Common myeloid progenitor, CD34-positive (primary cell): ENCODE measurements around the gene ZDHHC15. TPM values are rescaled to one million over a fixed set of nuclear protein-coding genes. Genes with fewer than 3 reads are reported as not detected.
A peak's percentile ranks its signal among the peaks of the same experiment; 100 is the strongest.
"Not testable (repeated sequence)": the region's sequence is repeated elsewhere in the genome, so short reads cannot be mapped to it uniquely, and the experiment has no call there.

ENCODE experiments used
- CTCF ChIA-PET: fragments of 350-600 bp; sonication (Branson Sonifier 250); formaldehyde crosslinking; loops from one replicate; lab custom pipeline; 2021; ENCODE audit warnings: antibody characterized with exemption; lab: Charles Lee
- POLR2A ChIA-PET: fragments of 350-600 bp; sonication (Branson Sonifier 250); formaldehyde crosslinking; loops from one replicate; lab custom pipeline; 2021; ENCODE audit warnings: antibody characterized with exemption; lab: Charles Lee
- DNase-seq, 3 donors: peaks; one replicate each; pipeline versions ENCODE4 v3.0.0 to v3.0.0-alpha.2; 2013
- H3K27ac ChIP-seq, 2 experiments: 1 replicate in 1 of 2; 2 replicates in 1 of 2; pipeline ENCODE4 v1.7.0; 2013; ENCODE audit warnings: inconsistent platforms in 2 of 2, low read length in 2 of 2, mild to moderate bottlenecking in 2 of 2, low read depth in 1 of 2, moderate library complexity in 1 of 2; ENCODE audit not compliant: severe bottlenecking in 2 of 2, insufficient read depth in 1 of 2, poor library complexity in 1 of 2
- H3K27me3 ChIP-seq, 5 experiments: replicated peaks in 2 of 5; 1 replicate in 3 of 5; 2 replicates in 2 of 5; pipeline versions ENCODE4 v1.6.1 to v1.7.0; 2013; ENCODE audit warnings: low read length in 4 of 5, mild to moderate bottlenecking in 2 of 5, moderate library complexity in 2 of 5, inconsistent platforms in 1 of 5; ENCODE audit not compliant: insufficient read depth in 5 of 5, control insufficient read depth in 4 of 5
- H3K36me3 ChIP-seq, 4 experiments: 1 replicate in 2 of 4; 2 replicates in 2 of 4; pipeline versions ENCODE4 v1.6.1 to v1.7.0; 2013; ENCODE audit warnings: low read length in 3 of 4, control low read depth in 1 of 4, mild to moderate bottlenecking in 1 of 4; ENCODE audit not compliant: control insufficient read depth in 4 of 4, insufficient read depth in 4 of 4
- H3K4me1 ChIP-seq, 4 experiments: 1 replicate in 3 of 4; 2 replicates in 1 of 4; pipeline versions ENCODE4 v1.6.1 to v1.7.1; 2013; ENCODE audit warnings: low read length in 3 of 4, mild to moderate bottlenecking in 3 of 4, control low read depth in 1 of 4, inconsistent platforms in 1 of 4, moderate library complexity in 1 of 4; ENCODE audit not compliant: control insufficient read depth in 4 of 4, insufficient read depth in 4 of 4; ENCODE audit errors: control extremely low read depth in 1 of 4
- H3K4me3 ChIP-seq, 7 experiments: 1 replicate in 4 of 7; 2 replicates in 3 of 7; pipeline versions ENCODE4 v1.5.1 to v1.7.0; 2013; ENCODE audit warnings: mild to moderate bottlenecking in 7 of 7, low read length in 6 of 7, moderate library complexity in 6 of 7, inconsistent platforms in 2 of 7, low read depth in 2 of 7, control low read depth in 1 of 7; ENCODE audit not compliant: insufficient read depth in 4 of 7, control insufficient read depth in 1 of 7; ENCODE audit errors: extremely low read depth in 1 of 7
- H3K9me3 ChIP-seq, 5 experiments: 1 replicate in 4 of 5; 2 replicates in 1 of 5; pipeline versions ENCODE4 v1.6.1 to v1.7.1; 2013; ENCODE audit warnings: low read length in 4 of 5, mild to moderate bottlenecking in 2 of 5, inconsistent platforms in 1 of 5, low read depth in 1 of 5, moderate library complexity in 1 of 5; ENCODE audit not compliant: control insufficient read depth in 4 of 5, insufficient read depth in 2 of 5; ENCODE audit errors: control extremely low read depth in 1 of 5
- WGBS: methylation state at CpG from one replicate; pipeline ENCODE4 v1.1.5; 2013; ENCODE audit not compliant: insufficient coverage; 5-methylcytosine and 5-hydroxymethylcytosine counted together
- polyA plus RNA-seq: library from polyadenylated mRNA; unstranded; fragments of 120-200 nt; gene quantifications from one replicate; pipeline ENCODE4 v1.2.1, GENCODE V29; 2013

ZDHHC15 gene
- polyA plus RNA-seq: 3.9 TPM

GRCh38 chrX:75522565-75523431, at the start of gene ZDHHC15:
Gene ZDHHC15 (minus strand): TSS chrX:75523037. CDS start chrX:75523024, 13 bp downstream.
- 30% methylated on average over 43 of the region's 45 CpGs for whole genome bisulfite sequencing
- H3K9me3 ChIP-seq: no peaks in the 10 kb centered on the region
- DNase-seq: peak; percentile 88 to 96 (median 93)
- H3K36me3 ChIP-seq: no peaks in the 10 kb centered on the region
- H3K4me3 ChIP-seq: peak within 1 kb of the TSS; percentile 53 to 87 (median 65)
- peaks cover 0 to 20% (median 3%) of the 10 kb centered on the region in 4 experiments for H3K4me1 ChIP-seq
- ChIA-PET CTCF (no interaction called here), POLR2A (no interaction called here)
- peak within 1 kb of the TSS; percentile 27 to 72 for H3K27ac ChIP-seq
- H3K27me3 ChIP-seq: no peaks in the 10 kb centered on the region

- CTCF ChIA-PET, H3K27ac ChIP-seq, H3K36me3 ChIP-seq, H3K9me3 ChIP-seq, H3K4me1 ChIP-seq, POLR2A ChIA-PET, H3K4me3 ChIP-seq, H3K27me3 ChIP-seq, DNase-seq: not testable (repeated sequence)
- 95% methylated on average over 7 of the region's 18 CpGs for WGBS
Observed at GRCh38 chrX:75560544-75560943, 37.7 kb upstream of the ZDHHC15 start.

GRCh38 chrX:75547783-75548182, 24.9 kb upstream of the ZDHHC15 start:
- H3K4me1 ChIP-seq: peaks cover 0 to 41% (median 21%) of the 10 kb centered on the region in 4 experiments
- no peaks in the 10 kb centered on the region for H3K27me3 ChIP-seq
- ChIA-PET POLR2A (no interaction called here), CTCF (interaction anchor here (1.5 kb wide), 1 partner anchor 21 kb away, joined by 3 read pairs; no protein-coding TSS in a partner anchor)
- no peaks in the 10 kb centered on the region for H3K9me3 ChIP-seq
- no peaks in the 10 kb centered on the region for H3K36me3 ChIP-seq
- peak; percentile 66 to 93 (median 92) for DNase-seq
- peak overlapping the region in 2 of 7 experiments; percentile 17 to 59 for H3K4me3 ChIP-seq
- WGBS: 28% methylated on average over 3 of the region's 3 CpGs
- H3K27ac ChIP-seq: no peak overlapping the region

- Histone ChIP-seq H3K36me3 (no peaks in the 10 kb centered on the region), H3K4me3 (peak overlapping the region in 2 of 7 experiments; percentile 41 to 59), H3K27me3 (no peaks in the 10 kb centered on the region), H3K4me1 (peaks cover 0 to 41% (median 21%) of the 10 kb centered on the region in 4 experiments), H3K27ac (no peak overlapping the region), H3K9me3 (no peaks in the 10 kb centered on the region)
- ChIA-PET CTCF (interaction anchor here (1.5 kb wide), 1 partner anchor 20 kb away, joined by 3 read pairs; no protein-coding TSS in a partner anchor), POLR2A (no interaction called here)
- WGBS: 37% methylated on average over 2 of the region's 2 CpGs
- peak in 2 of 3 donors; percentile 15 to 40 for DNase-seq
Observed at GRCh38 chrX:75546724-75547511, 24.1 kb upstream of the ZDHHC15 start.

GRCh38 chrX:75544786-75545185, 21.9 kb upstream of the ZDHHC15 start:
- Histone ChIP-seq H3K4me1 (peaks cover 0 to 41% (median 21%) of the 10 kb centered on the region in 4 experiments), H3K27ac (no peak overlapping the region), H3K36me3 (no peaks in the 10 kb centered on the region), H3K4me3 (peak overlapping the region in 2 of 7 experiments; percentile 25 to 59), H3K27me3 (no peaks in the 10 kb centered on the region), H3K9me3 (no peaks in the 10 kb centered on the region)
- DNase-seq: no peak
- ChIA-PET CTCF (no interaction called here), POLR2A (no interaction called here)
- 29% methylated on average over 1 of the region's 2 CpGs for WGBS

GRCh38 chrX:75483933-75484332, 38.9 kb downstream of the ZDHHC15 start:
- Histone ChIP-seq H3K9me3 (peaks cover 0 to 17% (median 9%) of the 10 kb centered on the region in 5 experiments), H3K27ac (no peak overlapping the region), H3K4me1 (no peaks in the 10 kb centered on the region), H3K36me3 (no peaks in the 10 kb centered on the region), H3K27me3 (no peaks in the 10 kb centered on the region), H3K4me3 (no peak overlapping the region)
- POLR2A ChIA-PET: no interaction called here
- CTCF ChIA-PET: no interaction called here
- no peak for DNase-seq
- WGBS: no CpG with 5 or more reads among the region's 1 CpG
